SU-DHL-6 (cell line): ENCODE results near the gene EMID1.

Experiments
- H2AFZ ChIP-seq: fragments of 200-600 bp; sonication (generic); 2 replicates; pipeline ENCODE4 v1.6.1; 2014; ENCODE audit warnings: low read depth, mild to moderate bottlenecking, moderate library complexity, mixed read lengths, antibody characterized with exemption, low read length; ENCODE audit not compliant: severe bottlenecking
- H3F3A ChIP-seq: fragments of 200-600 bp; shearing (Covaris generic); 2 replicates; pipeline ENCODE4 v1.6.0; 2016; ENCODE audit warnings: antibody characterized with exemption, mild to moderate bottlenecking; ENCODE audit not compliant: insufficient read depth
- H3K27ac ChIP-seq: fragments of 200-600 bp; sonication (generic); 2 replicates; pipeline ENCODE4 v1.5.1; 2016; ENCODE audit warnings: low read depth, mild to moderate bottlenecking, low read length, moderate library complexity, mixed read lengths
- H3K27me3 ChIP-seq: fragments of 200-600 bp; sonication (generic), shearing (Covaris generic); 2 replicates; pipeline ENCODE4 v1.6.0; 2014; ENCODE audit warnings: mild to moderate bottlenecking, low read length
- H3K36me3 ChIP-seq: fragments of 200-600 bp; sonication (generic); 2 replicates; pipeline ENCODE4 v1.6.1; 2014; ENCODE audit warnings: mild to moderate bottlenecking, low read length, mixed read lengths
- H3K4me2 ChIP-seq: fragments of 300-600, 200-600 bp; shearing (Covaris generic), sonication (generic); 2 replicates; pipeline ENCODE4 v1.6.0; 2014; ENCODE audit warnings: low read length, low read depth, mild to moderate bottlenecking; ENCODE audit not compliant: poor library complexity, severe bottlenecking
- H3K4me3 ChIP-seq: fragments of 200-600 bp; sonication (generic); 2 replicates; pipeline ENCODE4 v1.5.1; 2014; ENCODE audit warnings: antibody characterized with exemption, low read length, mild to moderate bottlenecking, mixed read lengths; ENCODE audit not compliant: insufficient read depth, poor library complexity, severe bottlenecking
- H3K79me2 ChIP-seq: fragments of 200-600 bp; sonication (generic); 2 replicates; pipeline ENCODE4 v1.6.1; 2014; ENCODE audit warnings: mild to moderate bottlenecking, low read length, moderate library complexity; ENCODE audit not compliant: insufficient read depth
- H3K9ac ChIP-seq: fragments of 200-600 bp; sonication (generic); 2 replicates; pipeline ENCODE4 v1.7.0; 2014; ENCODE audit warnings: mild to moderate bottlenecking, low read length
- H3K9me2 ChIP-seq: fragments of 200-600 bp; sonication (generic); replicated peaks from 2 replicates; pipeline ENCODE4 v1.6.1; 2014; ENCODE audit warnings: low read length; ENCODE audit not compliant: insufficient read depth
- H3K9me3 ChIP-seq: fragments of 200-600 bp; sonication (generic); 2 replicates; pipeline ENCODE4 v1.6.1; 2014; ENCODE audit warnings: low read length, mixed read lengths; ENCODE audit not compliant: insufficient read depth
- H4K20me1 ChIP-seq: fragments of 200-600 bp; sonication (generic); 2 replicates; pipeline ENCODE4 v1.6.1; 2014; ENCODE audit warnings: low read depth, mild to moderate bottlenecking, antibody characterized with exemption, low read length, moderate library complexity, mixed read lengths
- EZH2phosphoT487 ChIP-seq: fragments of 200-600 bp; sonication (generic), shearing (Covaris generic); conservative IDR thresholded peaks from 2 replicates; pipeline ENCODE4 v1.6.1; 2018; ENCODE audit warnings: mild to moderate bottlenecking, antibody characterized with exemption, low read length, moderate library complexity, mixed read lengths
- TF ChIP-seq, protein P1 (sequence below): fragments of 200-600 bp; sonication (generic); IDR thresholded peaks from one replicate; pipeline ENCODE4 v1.5.1; 2017; ENCODE audit warnings: antibody characterized with exemption, mild to moderate bottlenecking, low read length, moderate library complexity; ENCODE audit not compliant: insufficient read depth, poor library complexity, severe bottlenecking

The EMID1 gene

DNA sequence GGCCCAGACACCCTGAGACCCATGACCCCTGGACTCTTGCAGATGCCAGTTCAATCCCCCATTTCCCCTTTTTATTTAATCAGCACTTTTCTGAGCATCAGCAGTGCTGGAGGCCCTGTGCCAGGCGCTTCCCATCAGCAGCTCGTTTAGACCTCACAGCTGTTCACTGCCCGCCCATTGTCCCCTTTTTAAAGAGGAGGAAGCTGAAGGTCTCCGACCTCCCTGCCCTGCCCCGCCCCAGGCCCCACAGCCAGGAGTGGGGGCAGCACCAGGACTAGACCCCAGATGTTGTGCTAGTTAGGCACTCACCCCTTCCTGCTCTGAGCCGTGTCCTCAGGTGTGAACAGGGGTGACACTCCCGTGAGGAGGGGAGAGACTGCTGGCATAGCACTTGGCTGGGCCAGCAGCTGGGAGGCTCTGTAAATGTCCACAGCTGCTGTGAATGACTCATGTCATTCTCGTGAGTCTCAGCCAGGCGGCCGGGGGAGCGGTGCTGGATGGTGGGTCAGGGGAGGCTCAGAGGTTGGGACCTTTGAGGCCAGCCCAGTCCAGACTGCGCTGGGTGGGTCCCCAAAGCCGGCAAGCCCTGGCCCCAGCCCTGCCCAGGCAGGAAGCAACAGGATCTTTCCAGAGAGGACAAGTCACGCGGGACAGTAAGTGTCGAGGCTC, 19.9 kb downstream of the EMID1 start:
- Histone ChIP-seq H3K27me3 (no peaks in the 10 kb centered on the region), H3K9ac (no peak overlapping the region), H3F3A (no peaks in the 10 kb centered on the region), H3K36me3 (no peaks in the 10 kb centered on the region), H3K9me2 (no peaks in the 10 kb centered on the region), H3K79me2 (no peaks in the 10 kb centered on the region), H3K9me3 (no peaks in the 10 kb centered on the region), H3K4me2 (no peak overlapping the region), H3K27ac (no peak overlapping the region), H2AFZ (no peak overlapping the region), H3K4me3 (no peak overlapping the region), H4K20me1 (no peaks in the 10 kb centered on the region)
- TF ChIP-seq, protein P1, sequence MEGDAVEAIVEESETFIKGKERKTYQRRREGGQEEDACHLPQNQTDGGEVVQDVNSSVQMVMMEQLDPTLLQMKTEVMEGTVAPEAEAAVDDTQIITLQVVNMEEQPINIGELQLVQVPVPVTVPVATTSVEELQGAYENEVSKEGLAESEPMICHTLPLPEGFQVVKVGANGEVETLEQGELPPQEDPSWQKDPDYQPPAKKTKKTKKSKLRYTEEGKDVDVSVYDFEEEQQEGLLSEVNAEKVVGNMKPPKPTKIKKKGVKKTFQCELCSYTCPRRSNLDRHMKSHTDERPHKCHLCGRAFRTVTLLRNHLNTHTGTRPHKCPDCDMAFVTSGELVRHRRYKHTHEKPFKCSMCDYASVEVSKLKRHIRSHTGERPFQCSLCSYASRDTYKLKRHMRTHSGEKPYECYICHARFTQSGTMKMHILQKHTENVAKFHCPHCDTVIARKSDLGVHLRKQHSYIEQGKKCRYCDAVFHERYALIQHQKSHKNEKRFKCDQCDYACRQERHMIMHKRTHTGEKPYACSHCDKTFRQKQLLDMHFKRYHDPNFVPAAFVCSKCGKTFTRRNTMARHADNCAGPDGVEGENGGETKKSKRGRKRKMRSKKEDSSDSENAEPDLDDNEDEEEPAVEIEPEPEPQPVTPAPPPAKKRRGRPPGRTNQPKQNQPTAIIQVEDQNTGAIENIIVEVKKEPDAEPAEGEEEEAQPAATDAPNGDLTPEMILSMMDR = no peak
- no peak for TF ChIP-seq EZH2phosphoT487

DNA sequence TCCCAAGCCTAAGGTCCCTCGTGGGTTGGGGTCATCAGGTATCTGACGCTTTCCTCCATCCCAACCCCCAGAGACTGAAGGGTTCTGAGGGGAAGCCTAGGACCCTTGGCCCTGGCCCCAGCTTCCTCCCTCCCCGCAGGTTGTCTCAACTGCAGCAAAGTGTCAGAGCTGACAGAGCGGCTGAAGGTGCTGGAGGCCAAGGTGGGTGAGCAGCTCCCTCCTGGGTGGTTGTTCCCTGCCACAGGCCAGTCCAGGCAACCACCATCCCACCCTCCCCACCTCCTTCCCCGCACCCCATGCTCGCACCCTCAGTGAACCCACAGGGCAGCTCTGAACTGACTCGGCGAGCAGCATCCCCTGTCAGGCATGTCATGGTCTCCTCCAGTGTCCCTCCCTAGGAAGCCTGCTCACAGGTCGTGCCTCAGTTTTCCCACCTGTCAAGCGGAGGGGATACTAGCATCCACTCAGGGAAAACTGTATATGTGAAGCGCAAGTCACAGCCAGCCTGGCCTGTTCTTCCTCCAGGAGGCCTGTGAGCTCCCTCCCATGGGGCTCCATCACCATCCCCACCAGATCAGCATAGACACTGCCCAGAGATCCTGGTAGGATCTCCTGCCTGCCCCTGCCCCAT, 20.8 kb downstream of the EMID1 start:
- TF ChIP-seq EZH2phosphoT487 = no peak
- TF ChIP-seq, protein P1 = no peak
- H3K4me3 ChIP-seq = no peak overlapping the region
- no peak overlapping the region for H3K9ac ChIP-seq
- no peak overlapping the region for H2AFZ ChIP-seq
- H4K20me1 ChIP-seq = no peaks in the 10 kb centered on the region
- no peaks in the 10 kb centered on the region for H3F3A ChIP-seq
- no peaks in the 10 kb centered on the region for H3K79me2 ChIP-seq
- H3K9me3 ChIP-seq = no peaks in the 10 kb centered on the region
- H3K27me3 ChIP-seq = no peaks in the 10 kb centered on the region
- no peaks in the 10 kb centered on the region for H3K36me3 ChIP-seq
- H3K9me2 ChIP-seq = no peaks in the 10 kb centered on the region
- no peak overlapping the region for H3K27ac ChIP-seq
- no peak overlapping the region for H3K4me2 ChIP-seq

DNA sequence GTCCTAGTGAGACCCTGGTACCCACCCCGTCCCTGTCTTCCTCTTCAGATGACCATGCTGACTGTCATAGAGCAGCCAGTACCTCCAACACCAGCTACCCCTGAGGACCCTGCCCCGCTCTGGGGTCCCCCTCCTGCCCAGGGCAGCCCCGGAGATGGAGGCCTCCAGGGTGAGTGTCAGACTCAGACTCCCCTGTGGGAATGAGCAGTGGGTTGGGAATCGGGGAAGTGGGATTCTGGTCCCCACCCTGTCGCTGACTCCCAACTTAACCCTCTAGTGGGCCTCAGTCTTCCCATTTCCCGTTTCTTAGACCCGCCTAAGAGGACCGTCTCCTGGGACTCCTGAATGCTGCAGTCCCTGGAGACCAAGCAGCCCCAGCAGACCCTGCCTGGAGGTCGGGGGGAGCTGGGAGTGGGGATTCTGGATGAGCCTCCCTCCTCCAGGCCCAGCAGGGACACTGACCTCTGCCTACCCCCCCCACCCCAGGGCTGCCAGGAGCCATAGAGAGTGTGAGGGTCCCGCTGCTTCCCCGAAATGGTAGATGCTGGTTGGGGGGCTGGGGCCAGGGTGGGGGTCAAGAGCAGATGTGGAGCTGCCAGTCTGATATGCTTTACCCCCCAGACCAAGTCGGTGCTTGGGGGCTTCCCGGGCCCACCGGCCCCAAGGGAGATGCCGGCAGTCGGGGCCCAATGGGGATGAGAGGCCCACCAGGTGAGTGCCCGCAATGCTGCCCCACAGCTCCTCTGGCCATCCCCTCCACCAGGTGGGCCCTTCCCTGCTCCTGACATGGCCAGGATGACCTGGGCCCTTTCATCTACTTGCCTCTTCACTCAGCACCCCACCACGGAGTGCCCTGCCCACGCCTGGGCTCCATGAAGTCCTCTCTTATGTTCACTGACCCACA, 25.5 kb downstream of the EMID1 start:
- Histone ChIP-seq H3K9ac (no peak overlapping the region), H2AFZ (no peak overlapping the region), H3K9me2 (no peaks in the 10 kb centered on the region), H4K20me1 (no peaks in the 10 kb centered on the region), H3K9me3 (no peaks in the 10 kb centered on the region), H3K79me2 (no peaks in the 10 kb centered on the region), H3K4me3 (no peak overlapping the region), H3F3A (no peaks in the 10 kb centered on the region), H3K27ac (no peak overlapping the region), H3K27me3 (no peaks in the 10 kb centered on the region), H3K36me3 (no peaks in the 10 kb centered on the region), H3K4me2 (no peak overlapping the region)
- no peak for TF ChIP-seq EZH2phosphoT487
- TF ChIP-seq, protein P1 = no peak
